ENCODE measurements around the gene CD300E.

GRCh38 chr17:74671031-74671771 lies 47.7 kb upstream of the CD300E start:
- TF ChIP-seq, protein P1, sequence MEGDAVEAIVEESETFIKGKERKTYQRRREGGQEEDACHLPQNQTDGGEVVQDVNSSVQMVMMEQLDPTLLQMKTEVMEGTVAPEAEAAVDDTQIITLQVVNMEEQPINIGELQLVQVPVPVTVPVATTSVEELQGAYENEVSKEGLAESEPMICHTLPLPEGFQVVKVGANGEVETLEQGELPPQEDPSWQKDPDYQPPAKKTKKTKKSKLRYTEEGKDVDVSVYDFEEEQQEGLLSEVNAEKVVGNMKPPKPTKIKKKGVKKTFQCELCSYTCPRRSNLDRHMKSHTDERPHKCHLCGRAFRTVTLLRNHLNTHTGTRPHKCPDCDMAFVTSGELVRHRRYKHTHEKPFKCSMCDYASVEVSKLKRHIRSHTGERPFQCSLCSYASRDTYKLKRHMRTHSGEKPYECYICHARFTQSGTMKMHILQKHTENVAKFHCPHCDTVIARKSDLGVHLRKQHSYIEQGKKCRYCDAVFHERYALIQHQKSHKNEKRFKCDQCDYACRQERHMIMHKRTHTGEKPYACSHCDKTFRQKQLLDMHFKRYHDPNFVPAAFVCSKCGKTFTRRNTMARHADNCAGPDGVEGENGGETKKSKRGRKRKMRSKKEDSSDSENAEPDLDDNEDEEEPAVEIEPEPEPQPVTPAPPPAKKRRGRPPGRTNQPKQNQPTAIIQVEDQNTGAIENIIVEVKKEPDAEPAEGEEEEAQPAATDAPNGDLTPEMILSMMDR (IDR thresholded peaks at IDR 0.05) = peak in 1 of 6 experiments; percentile 9
- TF ChIP-seq POLR2A (IDR thresholded peaks at IDR 0.05) = no peak
- TF ChIP-seq POLR2AphosphoS5 (IDR thresholded peaks at IDR 0.05) = peak in 1 of 2 donors; percentile 45

Data from upper lobe of left lung (tissue), 4 donors.